Measurements from ENCODE around the gene MTMR6.

- TF ChIP-seq CTCF (IDR thresholded peaks at IDR 0.05) (no peak), POLR2A (IDR thresholded peaks at IDR 0.05) (no peak)
Measured at GRCh38 chr13:25213715-25214114, 73.6 kb downstream of the MTMR6 start.

All from body of pancreas (tissue), 4 donors.